H9 (cell line): ENCODE data around the gene THOC7. TPM values are rescaled to one million over a fixed set of nuclear protein-coding genes. Genes with fewer than 3 reads are reported as not detected.

ENCODE experiments used
- DNase-seq: peaks from one replicate; pipeline ENCODE4 v3.0.0-alpha.2; 2017
- H2AFZ ChIP-seq: one replicate; pipeline ENCODE4 v1.6.1; 2013; ENCODE audit warnings: mild to moderate bottlenecking, low read length, control low read depth, moderate library complexity
- H2AK5ac ChIP-seq: 2 replicates; pipeline ENCODE4 v1.6.1; 2013; ENCODE audit warnings: low read length, control low read depth, mixed read lengths; ENCODE audit not compliant: insufficient read length
- H2BK120ac ChIP-seq: one replicate; pipeline ENCODE4 v1.6.1; 2013; ENCODE audit warnings: low read depth, mild to moderate bottlenecking, low read length, control low read depth, inconsistent platforms; ENCODE audit not compliant: poor library complexity, severe bottlenecking
- H2BK12ac ChIP-seq: 2 replicates; pipeline ENCODE4 v1.6.1; 2013; ENCODE audit warnings: low read length, control low read depth, mixed read lengths, low read depth; ENCODE audit not compliant: insufficient read length
- H2BK15ac ChIP-seq: 2 replicates; pipeline ENCODE4 v1.6.1; 2013; ENCODE audit warnings: low read depth, low read length, control low read depth
- H2BK20ac ChIP-seq: one replicate; pipeline ENCODE4 v1.6.1; 2013; ENCODE audit warnings: low read depth, mild to moderate bottlenecking, low read length, control low read depth, inconsistent platforms; ENCODE audit not compliant: poor library complexity, severe bottlenecking
- H2BK5ac ChIP-seq: 2 replicates; pipeline ENCODE4 v1.6.1; 2013; ENCODE audit warnings: low read length, control low read depth, mixed read lengths; ENCODE audit not compliant: insufficient read length
- H3K14ac ChIP-seq: 2 replicates; pipeline ENCODE4 v1.6.1; 2013; ENCODE audit warnings: low read length, control low read depth; ENCODE audit not compliant: insufficient read depth
- H3K18ac ChIP-seq: 2 replicates; pipeline ENCODE4 v1.6.1; 2013; ENCODE audit warnings: low read depth, mild to moderate bottlenecking, mixed read lengths, low read length, control low read depth; ENCODE audit not compliant: insufficient read length
- H3K23ac ChIP-seq: 2 replicates; pipeline ENCODE4 v1.6.1; 2013; ENCODE audit warnings: low read length, control low read depth, mixed read lengths, low read depth; ENCODE audit not compliant: insufficient read length
- H3K23me2 ChIP-seq: 2 replicates; pipeline ENCODE4 v1.6.1; 2013; ENCODE audit warnings: low read depth, mild to moderate bottlenecking, mixed read lengths, low read length, control low read depth; ENCODE audit not compliant: insufficient read length, poor library complexity, severe bottlenecking
- H3K27ac ChIP-seq: 2 replicates; pipeline ENCODE4 v1.5.1; 2013; ENCODE audit warnings: low read length, control low read depth, mixed read lengths, low read depth; ENCODE audit not compliant: insufficient read length
- H3K27me3 ChIP-seq: 2 replicates; pipeline ENCODE4 v1.6.1; 2013; ENCODE audit warnings: low read length, control low read depth, inconsistent platforms; ENCODE audit not compliant: insufficient read depth
- H3K4ac ChIP-seq: 2 replicates; pipeline ENCODE4 v1.6.1; 2013; ENCODE audit warnings: low read depth, mild to moderate bottlenecking, control low read depth, inconsistent platforms, low read length, moderate library complexity
- H3K4me1 ChIP-seq: 2 replicates; pipeline ENCODE4 v1.6.1; 2013; ENCODE audit warnings: low read length, control low read depth, inconsistent platforms; ENCODE audit not compliant: insufficient read depth
- H3K4me2 ChIP-seq: 2 replicates; pipeline ENCODE4 v1.6.1; 2013; ENCODE audit warnings: low read length, control low read depth, mixed read lengths; ENCODE audit not compliant: insufficient read length, insufficient read depth
- H3K56ac ChIP-seq: 2 replicates; pipeline ENCODE4 v1.6.1; 2013; ENCODE audit warnings: low read depth, mild to moderate bottlenecking, mixed read lengths, low read length, control low read depth; ENCODE audit not compliant: insufficient read length
- H3K79me1 ChIP-seq: 2 replicates; pipeline ENCODE4 v1.6.1; 2013; ENCODE audit warnings: low read depth, mild to moderate bottlenecking, moderate library complexity, low read length, control low read depth, inconsistent platforms; ENCODE audit not compliant: insufficient read depth, poor library complexity, severe bottlenecking
- H3K79me2 ChIP-seq: 2 replicates; pipeline ENCODE4 v1.6.1; 2013; ENCODE audit warnings: low read length, control low read depth, inconsistent platforms; ENCODE audit not compliant: insufficient read depth
- H3K9ac ChIP-seq: 2 replicates; pipeline ENCODE4 v1.6.1; 2013; ENCODE audit warnings: low read length, control low read depth, mixed read lengths; ENCODE audit not compliant: insufficient read length; ENCODE audit errors: extremely low read depth
- H3K9me3 ChIP-seq: one replicate; pipeline ENCODE4 v1.6.1; 2013; ENCODE audit warnings: low read depth, low read length, inconsistent platforms; ENCODE audit not compliant: control insufficient read depth
- H3T11ph ChIP-seq: one replicate; pipeline ENCODE4 v1.6.1; 2013; ENCODE audit warnings: mild to moderate bottlenecking, low read length, control low read depth, inconsistent platforms
- H4K20me1 ChIP-seq: one replicate; pipeline ENCODE4 v1.6.1; 2013; ENCODE audit not compliant: control insufficient read depth, insufficient read length, insufficient read depth
- H4K5ac ChIP-seq: 2 replicates; pipeline ENCODE4 v1.6.1; 2013; ENCODE audit warnings: low read depth, mild to moderate bottlenecking, mixed read lengths, low read length, control low read depth; ENCODE audit not compliant: insufficient read length
- H4K8ac ChIP-seq: replicated peaks from 2 replicates; pipeline ENCODE4 v1.6.1; 2013; ENCODE audit warnings: low read length, control low read depth, mixed read lengths, low read depth; ENCODE audit not compliant: insufficient read length
- H4K91ac ChIP-seq: 2 replicates; pipeline ENCODE4 v1.6.1; 2013; ENCODE audit warnings: low read depth, mild to moderate bottlenecking, moderate library complexity, mixed read lengths, low read length, control low read depth; ENCODE audit not compliant: insufficient read length
- H3K27ac Mint-ChIP-seq, 3 experiments: 2 replicates in 2 of 3; 3 replicates in 1 of 3; pipeline ENCODE4 v1.8.0; 2020 to 2021; ENCODE audit warnings: mixed read lengths in 3 of 3, mild to moderate bottlenecking in 1 of 3, moderate library complexity in 1 of 3
- H3K27me3 Mint-ChIP-seq: 2 replicates; pipeline ENCODE4 v1.8.0; 2021; ENCODE audit warnings: low read depth, mild to moderate bottlenecking, moderate library complexity, mixed read lengths
- H3K36me3 Mint-ChIP-seq, 3 experiments: 2 replicates in 2 of 3; 3 replicates in 1 of 3; pipeline ENCODE4 v1.8.0; 2020 to 2021; ENCODE audit warnings: low read depth in 3 of 3, mixed read lengths in 3 of 3; ENCODE audit not compliant: insufficient read depth in 1 of 3
- H3K4me1 Mint-ChIP-seq, 2 experiments: 2 replicates each; pipeline ENCODE4 v1.8.0; 2020; ENCODE audit warnings: mixed read lengths in 2 of 2
- H3K4me3 Mint-ChIP-seq, 2 experiments: 2 replicates in 1 of 2; 3 replicates in 1 of 2; pipeline ENCODE4 v1.8.0; 2020 to 2021; ENCODE audit warnings: mild to moderate bottlenecking in 2 of 2, mixed read lengths in 2 of 2, moderate library complexity in 1 of 2
- H3K9me3 Mint-ChIP-seq, 2 experiments: 2 replicates in 1 of 2; 3 replicates in 1 of 2; pipeline ENCODE4 v1.8.0; 2020; ENCODE audit warnings: mild to moderate bottlenecking in 2 of 2, mixed read lengths in 2 of 2, moderate library complexity in 1 of 2
- WGBS: extraction: QIAGEN DNeasy Blood & Tissue Kit; methylation state at CpG from one replicate; pipeline ENCODE4 v1.1.7; 2013; ENCODE audit warnings: missing lambda C conversion rate, low lambda C conversion rate, mixed read lengths; ENCODE audit not compliant: insufficient read length; ENCODE audit errors: extremely low coverage; 5-methylcytosine and 5-hydroxymethylcytosine counted together
- total RNA-seq: library from RNA; stranded (reverse); gene quantifications from 2 replicates; pipeline ENCODE4 v1.2.1, GENCODE V29; 2021
- TF ChIP-seq, protein P1 (sequence below): fragments of 200-600 bp; sonication (generic); conservative IDR thresholded peaks from 3 replicates; pipeline ENCODE4 v1.8.0; 2021; ENCODE audit warnings: antibody characterized with exemption, mild to moderate bottlenecking

Gene THOC7
- total RNA-seq, 1 experiment from 2014 or later = 63.3 TPM

DNA sequence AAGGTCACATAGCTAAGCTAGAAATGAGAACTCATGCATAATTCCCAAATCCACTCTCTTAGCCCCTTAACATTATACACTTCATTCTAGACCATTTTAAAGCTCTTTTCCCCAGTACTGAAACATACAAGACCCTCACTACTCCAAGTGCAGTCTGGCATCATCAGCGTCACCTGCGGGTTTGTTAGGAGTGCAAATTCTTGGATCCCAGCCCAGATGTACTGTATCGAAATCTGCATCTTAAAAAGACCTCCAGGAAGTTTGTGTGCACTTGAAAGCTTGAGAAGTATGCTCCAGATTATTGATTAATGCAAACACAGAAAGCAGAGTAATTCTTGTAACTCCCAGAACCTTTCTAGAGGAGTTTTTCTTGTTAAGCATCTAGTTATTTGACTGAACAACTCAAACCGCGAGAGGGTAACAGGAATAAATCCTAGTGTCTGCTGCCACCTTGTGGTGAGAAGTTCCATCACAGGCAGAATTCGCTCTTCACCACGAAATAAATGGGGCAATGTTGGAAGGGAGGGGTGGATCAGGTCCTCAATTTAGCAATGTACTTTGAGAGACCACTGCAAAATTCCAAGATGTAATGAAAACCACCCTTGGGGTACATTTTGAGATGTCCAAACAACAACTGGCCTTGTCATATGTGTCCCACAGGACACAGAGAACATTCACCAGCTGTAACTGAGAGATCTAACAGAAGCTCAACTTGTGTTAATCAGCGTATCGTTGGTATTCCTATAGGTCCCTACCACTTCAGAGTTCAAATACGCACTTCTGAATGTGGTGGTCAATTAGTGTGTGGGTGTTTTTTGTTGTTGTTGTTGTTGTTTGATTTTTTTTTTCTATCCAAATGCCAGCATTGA, 45.1 kb downstream of the THOC7 start:
- Histone ChIP-seq H3T11ph (no peak overlapping the region), H2AK5ac (no peak overlapping the region), H2BK20ac (no peak overlapping the region), H3K79me1 (no peaks in the 10 kb centered on the region), H2BK120ac (no peak overlapping the region), H3K4me1 (0 out of 2 replicates have a peak, but pooled peaks cover 3% of the 10 kb centered on the region), H3K9ac (no peak overlapping the region), H2BK12ac (no peak overlapping the region), H3K23ac (no peak overlapping the region), H3K23me2 (no peaks in the 10 kb centered on the region), H4K8ac (no peak overlapping the region), H3K27me3 (no peaks in the 10 kb centered on the region), H3K4me2 (no peak overlapping the region), H4K5ac (no peak overlapping the region), H3K4ac (no peak overlapping the region), H3K18ac (no peak overlapping the region), H2AFZ (no peak overlapping the region), H3K79me2 (no peaks in the 10 kb centered on the region), H3K27ac (no peak overlapping the region), H3K56ac (no peak overlapping the region), H2BK5ac (no peak overlapping the region), H4K20me1 (no peaks in the 10 kb centered on the region), H3K14ac (no peak overlapping the region), H2BK15ac (no peak overlapping the region), H4K91ac (no peak overlapping the region), H3K9me3 (no peaks in the 10 kb centered on the region)
- WGBS = no CpG with 5 or more reads among the region's 10 CpGs
- Mint-ChIP-seq H3K4me1 (peaks cover 15 to 22% of the 10 kb centered on the region in 2 experiments), H3K36me3 (no peaks in the 10 kb centered on the region), H3K9me3 (no peaks in the 10 kb centered on the region), H3K27me3 (no peaks in the 10 kb centered on the region), H3K4me3 (no peak overlapping the region), H3K27ac (no peak overlapping the region)
- DNase-seq = peak; percentile 49
- TF ChIP-seq, protein P1, sequence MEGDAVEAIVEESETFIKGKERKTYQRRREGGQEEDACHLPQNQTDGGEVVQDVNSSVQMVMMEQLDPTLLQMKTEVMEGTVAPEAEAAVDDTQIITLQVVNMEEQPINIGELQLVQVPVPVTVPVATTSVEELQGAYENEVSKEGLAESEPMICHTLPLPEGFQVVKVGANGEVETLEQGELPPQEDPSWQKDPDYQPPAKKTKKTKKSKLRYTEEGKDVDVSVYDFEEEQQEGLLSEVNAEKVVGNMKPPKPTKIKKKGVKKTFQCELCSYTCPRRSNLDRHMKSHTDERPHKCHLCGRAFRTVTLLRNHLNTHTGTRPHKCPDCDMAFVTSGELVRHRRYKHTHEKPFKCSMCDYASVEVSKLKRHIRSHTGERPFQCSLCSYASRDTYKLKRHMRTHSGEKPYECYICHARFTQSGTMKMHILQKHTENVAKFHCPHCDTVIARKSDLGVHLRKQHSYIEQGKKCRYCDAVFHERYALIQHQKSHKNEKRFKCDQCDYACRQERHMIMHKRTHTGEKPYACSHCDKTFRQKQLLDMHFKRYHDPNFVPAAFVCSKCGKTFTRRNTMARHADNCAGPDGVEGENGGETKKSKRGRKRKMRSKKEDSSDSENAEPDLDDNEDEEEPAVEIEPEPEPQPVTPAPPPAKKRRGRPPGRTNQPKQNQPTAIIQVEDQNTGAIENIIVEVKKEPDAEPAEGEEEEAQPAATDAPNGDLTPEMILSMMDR = peak; percentile 93
